Measurements from ENCODE around the gene HACL1. TPM values are rescaled to one million over a fixed set of nuclear protein-coding genes. Genes with fewer than 3 reads are reported as not detected.

The HACL1 gene
- total RNA-seq, 1 donor from 2014 or later: 24.4 TPM

DNA sequence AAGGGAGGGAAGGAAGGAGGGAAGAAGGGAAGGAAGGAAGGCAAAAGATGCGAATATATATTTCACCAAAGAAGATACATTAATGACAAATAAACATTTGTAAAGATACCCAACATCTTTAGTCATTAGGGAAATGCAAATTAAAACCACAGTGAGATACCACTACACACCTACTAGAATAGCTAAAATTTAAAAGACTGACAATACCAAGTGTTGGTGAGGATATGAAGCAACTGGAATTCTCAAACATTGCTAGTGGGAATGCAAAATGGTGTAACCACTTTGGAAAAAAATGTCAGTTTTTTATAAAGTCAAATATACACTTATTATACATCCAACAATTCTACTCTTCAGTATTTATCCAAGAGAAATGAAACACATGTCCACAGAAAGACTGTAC, 75.6 kb downstream of the HACL1 start:
- peaks cover 8% of the 10 kb centered on the region for H3K4me1 Mint-ChIP-seq (ENCODE audit: low read depth)
- no peak overlapping the region for H3K27ac Mint-ChIP-seq
- H3K9me3 Mint-ChIP-seq (ENCODE audit: low read depth): no peaks in the 10 kb centered on the region
- no peaks in the 10 kb centered on the region for H3K27me3 Mint-ChIP-seq
- no peak overlapping the region for H3K4me3 Mint-ChIP-seq (ENCODE audit: low read depth)
- DNase-seq (ENCODE audit: low spot score, unreplicated experiment): no peak
- no peaks in the 10 kb centered on the region for H3K36me3 Mint-ChIP-seq (ENCODE audit: insufficient read depth)
- no peak for TF ChIP-seq CTCF (IDR thresholded peaks at IDR 0.05; ENCODE audit: unreplicated experiment)

GRCh38 chr3:15523660-15524417, 77.5 kb downstream of the HACL1 start:
- H3K27ac Mint-ChIP-seq: no peak overlapping the region
- no peak for TF ChIP-seq CTCF (IDR thresholded peaks at IDR 0.05; ENCODE audit: unreplicated experiment)
- peaks cover 5% of the 10 kb centered on the region for H3K4me1 Mint-ChIP-seq (ENCODE audit: low read depth)
- no peaks in the 10 kb centered on the region for H3K9me3 Mint-ChIP-seq (ENCODE audit: low read depth)
- no peaks in the 10 kb centered on the region for H3K27me3 Mint-ChIP-seq
- H3K36me3 Mint-ChIP-seq (ENCODE audit: insufficient read depth): no peaks in the 10 kb centered on the region
- no peak overlapping the region for H3K4me3 Mint-ChIP-seq (ENCODE audit: low read depth)
- no peak for DNase-seq (ENCODE audit: low spot score, unreplicated experiment)

DNA sequence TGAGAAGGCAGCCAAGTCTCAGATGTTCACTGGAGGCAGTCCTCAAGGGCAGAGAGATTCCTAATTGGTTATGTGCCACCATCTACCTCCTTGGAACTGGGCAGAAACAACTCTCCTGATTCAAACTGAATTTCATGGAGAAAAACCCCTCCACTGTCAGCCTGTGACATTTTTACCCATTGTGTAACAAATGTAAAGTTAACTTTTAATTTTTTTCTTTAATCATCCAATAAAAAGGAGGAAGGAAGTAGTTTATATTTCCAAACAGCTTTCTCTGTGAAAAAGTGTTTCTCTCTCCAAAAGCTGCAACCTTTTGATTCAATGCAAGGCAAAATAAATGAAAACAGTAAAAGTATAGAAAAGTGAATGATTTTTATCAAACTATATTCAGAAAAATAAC, 79.4 kb downstream of the HACL1 start:
- Mint-ChIP-seq H3K36me3 (ENCODE audit: insufficient read depth) (no peaks in the 10 kb centered on the region), H3K27ac (no peak overlapping the region), H3K27me3 (no peaks in the 10 kb centered on the region), H3K4me3 (ENCODE audit: low read depth) (no peak overlapping the region), H3K4me1 (ENCODE audit: low read depth) (peaks cover 5% of the 10 kb centered on the region), H3K9me3 (ENCODE audit: low read depth) (no peaks in the 10 kb centered on the region)
- no peak for TF ChIP-seq CTCF (IDR thresholded peaks at IDR 0.05; ENCODE audit: unreplicated experiment)
- DNase-seq (ENCODE audit: low spot score, unreplicated experiment): no peak

DNA sequence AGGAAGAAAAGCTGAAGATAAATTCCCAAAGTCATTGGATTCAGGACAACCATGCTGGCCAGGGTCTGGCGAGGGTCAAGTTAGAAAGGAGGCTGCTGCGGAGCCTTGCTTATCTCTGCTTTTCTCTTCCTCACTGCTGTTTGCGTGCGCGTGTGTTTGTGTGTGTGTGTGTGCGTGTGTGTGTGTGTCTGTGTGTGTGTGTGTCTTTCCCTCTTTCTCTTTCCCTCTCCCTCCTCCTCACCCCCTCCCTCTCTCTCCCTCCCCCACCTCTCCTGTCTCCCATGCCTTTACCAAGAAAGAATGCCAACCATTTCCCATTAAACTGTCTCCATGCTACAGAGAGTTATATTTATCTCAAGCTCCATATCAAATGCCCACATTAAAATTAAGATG, 79.8 kb downstream of the HACL1 start, which contains the start of gene COLQ:
Gene COLQ (minus strand): TSS at position 134 of the 393 bp plus-strand sequence. CDS start 81 bp downstream, at position 53.
- no peak for TF ChIP-seq CTCF (IDR thresholded peaks at IDR 0.05; ENCODE audit: unreplicated experiment)
- H3K4me1 Mint-ChIP-seq (ENCODE audit: low read depth): peaks cover 5% of the 10 kb centered on the region
- H3K27me3 Mint-ChIP-seq: no peaks in the 10 kb centered on the region
- H3K4me3 Mint-ChIP-seq (ENCODE audit: low read depth): no peak within 1 kb of the TSS
- H3K36me3 Mint-ChIP-seq (ENCODE audit: insufficient read depth): no peaks in the 10 kb centered on the region
- H3K27ac Mint-ChIP-seq: no peak within 1 kb of the TSS
- no peak for DNase-seq (ENCODE audit: low spot score, unreplicated experiment)
- no peaks in the 10 kb centered on the region for H3K9me3 Mint-ChIP-seq (ENCODE audit: low read depth)

- Mint-ChIP-seq H3K27ac (no peak overlapping the region), H3K4me3 (ENCODE audit: low read depth) (no peak overlapping the region), H3K9me3 (ENCODE audit: low read depth) (no peaks in the 10 kb centered on the region), H3K4me1 (ENCODE audit: low read depth) (peaks cover 5% of the 10 kb centered on the region), H3K27me3 (no peaks in the 10 kb centered on the region), H3K36me3 (ENCODE audit: insufficient read depth) (no peaks in the 10 kb centered on the region)
- TF ChIP-seq CTCF (IDR thresholded peaks at IDR 0.05; ENCODE audit: unreplicated experiment): no peak
- no peak for DNase-seq (ENCODE audit: low spot score, unreplicated experiment)
Observed at GRCh38 chr3:15520804-15521572, 80.4 kb downstream of the HACL1 start.

Measured in progenitor cell of endocrine pancreas (in vitro differentiated cells).